WTC11 (cell line): ENCODE measurements around the gene ZNF771. TPM values are rescaled to one million over a fixed set of nuclear protein-coding genes. Genes with fewer than 3 reads are reported as not detected.
"Not testable (repeated sequence)": the region's sequence is repeated elsewhere in the genome, so short reads cannot be mapped to it uniquely, and the experiment has no call there.

Experiments used
- ATAC-seq: fragments of 200-7000 bp; cut with Tn5 transposase; 2 replicates; pipeline ENCODE4 v1.10.0; 2021; ENCODE audit warnings: mild to moderate bottlenecking, moderate library complexity
- CTCF ChIA-PET: fragments of 300-600 bp; sonication (Branson Sonifier 250); formaldehyde crosslinking; loops from one replicate; lab custom pipeline; 2021; ENCODE audit warnings: antibody characterized with exemption; lab: Charles Lee
- POLR2A ChIA-PET: fragments of 350-600 bp; sonication (Branson Sonifier 250); formaldehyde crosslinking; loops from one replicate; lab custom pipeline; 2021; ENCODE audit warnings: antibody characterized with exemption; lab: Charles Lee
- DNase-seq: peaks from one replicate; pipeline ENCODE4 v3.0.0; 2021; ENCODE audit warnings: low spot score
- H3K27ac Mint-ChIP-seq: 2 replicates; pipeline ENCODE4 v1.8.0; 2021; ENCODE audit warnings: mixed read lengths
- H3K27me3 Mint-ChIP-seq: 2 replicates; pipeline ENCODE4 v1.8.0; 2021; ENCODE audit warnings: low read depth, mild to moderate bottlenecking, moderate library complexity, mixed read lengths
- H3K36me3 Mint-ChIP-seq: 2 replicates; pipeline ENCODE4 v1.8.0; 2021; ENCODE audit warnings: mixed read lengths
- H3K4me1 Mint-ChIP-seq: 2 replicates; pipeline ENCODE4 v1.8.0; 2022; ENCODE audit warnings: mixed read lengths
- H3K4me3 Mint-ChIP-seq: 2 replicates; pipeline ENCODE4 v1.8.0; 2021; ENCODE audit warnings: mild to moderate bottlenecking, moderate library complexity, mixed read lengths
- H3K9me3 Mint-ChIP-seq: 2 replicates; pipeline ENCODE4 v1.8.0; 2021; ENCODE audit warnings: mixed read lengths
- CREB1 ChIP-seq: sonication (generic); formaldehyde crosslinking; IDR thresholded peaks from 2 replicates; pipeline ENCODE4 v1.8.0; 2023; ENCODE audit warnings: mild to moderate bottlenecking, missing genetic modification reagents
- ESRRA ChIP-seq: sonication (generic); formaldehyde crosslinking; IDR thresholded peaks from 2 replicates; pipeline ENCODE4 v1.8.1; 2022; ENCODE audit warnings: mild to moderate bottlenecking, missing genetic modification reagents, borderline replicate concordance
- FOXK1 ChIP-seq: sonication (generic); formaldehyde crosslinking; IDR thresholded peaks from 2 replicates; pipeline ENCODE4 v1.8.0; 2022; ENCODE audit warnings: mild to moderate bottlenecking, moderate library complexity, missing genetic modification reagents
- MYBL2 ChIP-seq: sonication (generic); formaldehyde crosslinking; IDR thresholded peaks from 2 replicates; pipeline ENCODE4 v1.8.1; 2023; ENCODE audit warnings: mild to moderate bottlenecking, moderate library complexity, missing genetic modification reagents
- NR1H2 ChIP-seq: sonication (generic); formaldehyde crosslinking; IDR thresholded peaks from 2 replicates; pipeline ENCODE4 v1.9.0; 2021; ENCODE audit warnings: mild to moderate bottlenecking, moderate library complexity, missing genetic modification reagents
- SMAD4 ChIP-seq: sonication (generic); formaldehyde crosslinking; IDR thresholded peaks from 2 replicates; pipeline ENCODE4 v1.8.0; 2022; ENCODE audit warnings: mild to moderate bottlenecking, missing genetic modification reagents
- ZBTB21 ChIP-seq: sonication (generic); formaldehyde crosslinking; IDR thresholded peaks from 2 replicates; pipeline ENCODE4 v1.8.1; 2023; ENCODE audit warnings: mild to moderate bottlenecking, missing genetic modification reagents, borderline replicate concordance
- ZNF423 ChIP-seq: fragments of 250-450 bp; sonication (Bioruptor Pico); IDR thresholded peaks from 2 replicates; pipeline ENCODE4 v2.1.2; 2022; ENCODE audit warnings: mild to moderate bottlenecking, moderate library complexity
- total RNA-seq: library from RNA; stranded (reverse); gene quantifications from 3 replicates; pipeline ENCODE4 v1.2.3, GENCODE V29; 2021
- TF ChIP-seq, protein P1 (sequence below): fragments of 250-450 bp; sonication (Bioruptor Pico); IDR thresholded peaks from 2 replicates; pipeline ENCODE4 v1.9.0; 2021; ENCODE audit warnings: mild to moderate bottlenecking, borderline replicate concordance
- TF ChIP-seq, protein P2 (sequence below): sonication (generic); formaldehyde crosslinking; IDR thresholded peaks from 2 replicates; pipeline ENCODE4 v1.8.0; 2022; ENCODE audit warnings: mild to moderate bottlenecking, missing genetic modification reagents
- TF ChIP-seq, protein P3 (sequence below): sonication (generic); formaldehyde crosslinking; IDR thresholded peaks from 2 replicates; pipeline ENCODE4 v1.8.1; 2022; ENCODE audit warnings: low read depth, missing genetic modification reagents, borderline replicate concordance
- TF ChIP-seq, protein P4 (sequence below): sonication (generic); formaldehyde crosslinking; IDR thresholded peaks from 2 replicates; pipeline ENCODE4 v1.8.0; 2022; ENCODE audit warnings: mild to moderate bottlenecking, missing genetic modification reagents

ZNF771 gene
- total RNA-seq, 1 experiment from 2014 or later, result 10.0 TPM

DNA sequence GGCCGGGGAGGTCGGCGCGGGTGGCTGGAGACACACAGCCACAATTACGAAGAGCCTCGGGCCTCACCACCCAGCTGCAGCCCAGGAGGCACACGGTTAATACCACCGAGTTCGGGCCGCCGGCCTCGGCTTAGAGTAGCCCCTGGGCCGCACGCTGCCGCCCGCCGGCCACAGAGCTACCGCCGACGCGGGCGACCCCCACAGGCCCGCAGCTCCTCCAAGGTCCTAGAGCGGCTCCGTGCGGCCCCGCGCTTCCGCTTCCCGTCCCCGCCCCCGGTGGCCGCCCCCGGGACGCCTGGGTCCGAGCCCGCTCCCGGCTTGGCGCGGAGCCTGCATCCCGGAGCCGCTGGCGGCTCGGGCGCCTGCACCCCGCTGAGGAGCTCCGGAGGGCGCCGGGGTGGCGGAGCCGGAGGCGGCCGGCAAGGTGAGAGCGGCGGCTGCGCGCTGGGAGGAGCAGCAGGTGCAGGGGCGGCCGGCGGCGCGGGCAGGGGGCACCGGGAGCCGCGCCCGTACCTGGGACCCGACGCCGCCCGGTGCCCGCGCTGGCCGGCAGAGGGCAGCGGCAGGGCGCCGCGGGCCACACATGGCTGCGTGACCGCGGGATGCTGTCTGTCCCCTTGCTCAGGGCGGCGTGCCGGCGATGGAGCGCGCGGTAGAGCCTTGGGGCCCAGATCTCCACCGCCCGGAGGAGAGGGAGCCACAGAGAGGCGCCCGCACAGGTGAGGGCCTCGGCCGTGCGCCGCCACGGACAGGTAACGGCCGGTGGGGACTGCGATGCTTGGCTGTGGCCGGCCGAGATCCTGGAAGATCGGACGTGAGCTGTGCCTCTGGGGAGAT, 12.0 kb upstream of the ZNF771 start, which contains the start of gene ZNF48 (continued):
- TF ChIP-seq SMAD4 (CRISPR knock-in tag) (peak; percentile 76), ZNF423 (CRISPR knock-in tag) (0 out of 2 replicates have a peak, but pooled peaks have one; percentile 6), ZBTB21 (CRISPR knock-in tag) (no peak; the same call in 1 of the 2 replicates), FOXK1 (CRISPR knock-in tag) (peak; percentile 14), NR1H2 (CRISPR knock-in tag) (no peak), CREB1 (CRISPR knock-in tag) (no peak), MYBL2 (peak; percentile 39; the same call in 1 of the 2 replicates), ESRRA (CRISPR knock-in tag) (0 out of 2 replicates have a peak, but pooled peaks have one; percentile 40)
- TF ChIP-seq, protein P1, sequence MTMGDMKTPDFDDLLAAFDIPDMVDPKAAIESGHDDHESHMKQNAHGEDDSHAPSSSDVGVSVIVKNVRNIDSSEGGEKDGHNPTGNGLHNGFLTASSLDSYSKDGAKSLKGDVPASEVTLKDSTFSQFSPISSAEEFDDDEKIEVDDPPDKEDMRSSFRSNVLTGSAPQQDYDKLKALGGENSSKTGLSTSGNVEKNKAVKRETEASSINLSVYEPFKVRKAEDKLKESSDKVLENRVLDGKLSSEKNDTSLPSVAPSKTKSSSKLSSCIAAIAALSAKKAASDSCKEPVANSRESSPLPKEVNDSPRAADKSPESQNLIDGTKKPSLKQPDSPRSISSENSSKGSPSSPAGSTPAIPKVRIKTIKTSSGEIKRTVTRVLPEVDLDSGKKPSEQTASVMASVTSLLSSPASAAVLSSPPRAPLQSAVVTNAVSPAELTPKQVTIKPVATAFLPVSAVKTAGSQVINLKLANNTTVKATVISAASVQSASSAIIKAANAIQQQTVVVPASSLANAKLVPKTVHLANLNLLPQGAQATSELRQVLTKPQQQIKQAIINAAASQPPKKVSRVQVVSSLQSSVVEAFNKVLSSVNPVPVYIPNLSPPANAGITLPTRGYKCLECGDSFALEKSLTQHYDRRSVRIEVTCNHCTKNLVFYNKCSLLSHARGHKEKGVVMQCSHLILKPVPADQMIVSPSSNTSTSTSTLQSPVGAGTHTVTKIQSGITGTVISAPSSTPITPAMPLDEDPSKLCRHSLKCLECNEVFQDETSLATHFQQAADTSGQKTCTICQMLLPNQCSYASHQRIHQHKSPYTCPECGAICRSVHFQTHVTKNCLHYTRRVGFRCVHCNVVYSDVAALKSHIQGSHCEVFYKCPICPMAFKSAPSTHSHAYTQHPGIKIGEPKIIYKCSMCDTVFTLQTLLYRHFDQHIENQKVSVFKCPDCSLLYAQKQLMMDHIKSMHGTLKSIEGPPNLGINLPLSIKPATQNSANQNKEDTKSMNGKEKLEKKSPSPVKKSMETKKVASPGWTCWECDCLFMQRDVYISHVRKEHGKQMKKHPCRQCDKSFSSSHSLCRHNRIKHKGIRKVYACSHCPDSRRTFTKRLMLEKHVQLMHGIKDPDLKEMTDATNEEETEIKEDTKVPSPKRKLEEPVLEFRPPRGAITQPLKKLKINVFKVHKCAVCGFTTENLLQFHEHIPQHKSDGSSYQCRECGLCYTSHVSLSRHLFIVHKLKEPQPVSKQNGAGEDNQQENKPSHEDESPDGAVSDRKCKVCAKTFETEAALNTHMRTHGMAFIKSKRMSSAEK, result no peak

DNA sequence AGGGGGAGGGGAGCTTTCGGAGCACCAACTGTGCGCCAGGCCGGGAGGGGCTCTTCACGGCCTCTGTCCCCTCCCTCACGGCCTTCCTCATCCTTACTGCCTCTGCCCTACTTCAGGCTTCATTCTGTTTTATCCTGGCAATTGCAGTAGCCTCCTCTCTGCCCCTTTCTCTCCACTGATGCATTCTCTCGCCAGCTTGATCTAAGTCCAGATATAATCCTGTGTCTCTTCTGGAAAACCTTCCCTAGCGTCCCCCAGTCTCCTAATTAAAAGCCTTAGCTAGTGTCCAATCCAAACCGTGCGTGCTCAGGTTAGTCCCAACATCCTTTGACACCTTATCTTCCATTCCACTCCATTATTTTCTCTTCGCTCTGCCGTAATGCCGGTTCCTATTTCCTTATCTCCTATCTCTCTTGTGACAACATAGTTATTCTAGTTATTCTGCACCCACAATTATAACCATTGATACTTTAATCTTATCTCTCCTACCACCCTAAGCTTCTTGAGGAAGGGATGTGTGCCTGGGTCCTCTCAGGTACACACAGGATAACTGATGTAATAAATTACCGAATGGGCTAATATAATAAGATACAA, 11.3 kb upstream of the ZNF771 start:
- no peak for TF ChIP-seq CREB1 (CRISPR knock-in tag)
- TF ChIP-seq, protein P2, sequence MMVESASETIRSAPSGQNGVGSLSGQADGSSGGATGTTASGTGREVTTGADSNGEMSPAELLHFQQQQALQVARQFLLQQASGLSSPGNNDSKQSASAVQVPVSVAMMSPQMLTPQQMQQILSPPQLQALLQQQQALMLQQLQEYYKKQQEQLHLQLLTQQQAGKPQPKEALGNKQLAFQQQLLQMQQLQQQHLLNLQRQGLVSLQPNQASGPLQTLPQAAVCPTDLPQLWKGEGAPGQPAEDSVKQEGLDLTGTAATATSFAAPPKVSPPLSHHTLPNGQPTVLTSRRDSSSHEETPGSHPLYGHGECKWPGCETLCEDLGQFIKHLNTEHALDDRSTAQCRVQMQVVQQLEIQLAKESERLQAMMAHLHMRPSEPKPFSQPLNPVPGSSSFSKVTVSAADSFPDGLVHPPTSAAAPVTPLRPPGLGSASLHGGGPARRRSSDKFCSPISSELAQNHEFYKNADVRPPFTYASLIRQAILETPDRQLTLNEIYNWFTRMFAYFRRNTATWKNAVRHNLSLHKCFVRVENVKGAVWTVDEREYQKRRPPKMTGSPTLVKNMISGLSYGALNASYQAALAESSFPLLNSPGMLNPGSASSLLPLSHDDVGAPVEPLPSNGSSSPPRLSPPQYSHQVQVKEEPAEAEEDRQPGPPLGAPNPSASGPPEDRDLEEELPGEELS (CRISPR knock-in tag), result no peak
- TF ChIP-seq, protein P3, sequence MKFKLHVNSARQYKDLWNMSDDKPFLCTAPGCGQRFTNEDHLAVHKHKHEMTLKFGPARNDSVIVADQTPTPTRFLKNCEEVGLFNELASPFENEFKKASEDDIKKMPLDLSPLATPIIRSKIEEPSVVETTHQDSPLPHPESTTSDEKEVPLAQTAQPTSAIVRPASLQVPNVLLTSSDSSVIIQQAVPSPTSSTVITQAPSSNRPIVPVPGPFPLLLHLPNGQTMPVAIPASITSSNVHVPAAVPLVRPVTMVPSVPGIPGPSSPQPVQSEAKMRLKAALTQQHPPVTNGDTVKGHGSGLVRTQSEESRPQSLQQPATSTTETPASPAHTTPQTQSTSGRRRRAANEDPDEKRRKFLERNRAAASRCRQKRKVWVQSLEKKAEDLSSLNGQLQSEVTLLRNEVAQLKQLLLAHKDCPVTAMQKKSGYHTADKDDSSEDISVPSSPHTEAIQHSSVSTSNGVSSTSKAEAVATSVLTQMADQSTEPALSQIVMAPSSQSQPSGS, result no peak
- TF ChIP-seq, protein P4, sequence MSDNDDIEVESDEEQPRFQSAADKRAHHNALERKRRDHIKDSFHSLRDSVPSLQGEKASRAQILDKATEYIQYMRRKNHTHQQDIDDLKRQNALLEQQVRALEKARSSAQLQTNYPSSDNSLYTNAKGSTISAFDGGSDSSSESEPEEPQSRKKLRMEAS (CRISPR knock-in tag), result 0 out of 2 replicates have a peak, but pooled peaks have one; percentile 11
- H3K27me3 Mint-ChIP-seq, result peaks cover under 1% of the 10 kb centered on the region; the same call in 1 of the 2 replicates
- H3K9me3 Mint-ChIP-seq, result no peaks in the 10 kb centered on the region
- ATAC-seq (no peak), DNase-seq (no peak)
- H3K36me3 Mint-ChIP-seq, result peaks cover 5% of the 10 kb centered on the region
- CTCF ChIA-PET, result interaction anchor here (0.5 to 9.3 kb wide), 9 partner anchors 12 to 284 kb away, joined by 3 to 97 read pairs (median 5); partner anchors contain the start of genes CD2BP2, DCTPP1, GDPD3 and SEPTIN1
- peak overlapping the region; percentile 97 for H3K4me3 Mint-ChIP-seq
- H3K4me1 Mint-ChIP-seq, result peaks cover 39% of the 10 kb centered on the region
- peak overlapping the region; percentile 87 for H3K27ac Mint-ChIP-seq
- POLR2A ChIA-PET, result interaction anchor here (1.0 to 2.0 kb wide), 9 partner anchors 8 to 41 kb away, joined by 3 to 26 read pairs (median 6); partner anchors contain the start of genes CD2BP2, MYL11 and ZNF771

DNA sequence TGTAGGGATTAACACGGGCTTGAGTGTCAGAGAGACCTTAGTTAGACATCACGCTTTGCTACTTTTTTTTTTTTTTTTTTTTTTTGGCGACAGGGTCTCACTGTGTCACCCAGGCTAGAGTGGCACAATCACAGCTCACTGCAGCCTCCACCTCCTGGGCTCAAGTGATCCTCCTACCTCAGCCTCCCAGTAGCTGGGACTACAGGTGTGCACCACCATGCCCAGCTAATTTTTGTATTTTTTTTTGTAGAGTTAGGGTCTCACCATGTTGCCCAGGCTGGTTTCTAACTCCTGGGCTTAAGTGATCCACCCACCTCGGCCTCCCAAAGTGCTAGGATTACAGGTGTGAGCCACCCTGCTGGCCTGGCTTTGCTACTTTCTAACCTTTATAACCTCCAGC, 10.8 kb upstream of the ZNF771 start:
- not testable (repeated sequence) for H3K36me3 Mint-ChIP-seq, H3K27me3 Mint-ChIP-seq, H3K9me3 Mint-ChIP-seq, ATAC-seq, DNase-seq
- CTCF ChIA-PET, result interaction anchor here (0.7 to 9.3 kb wide), 7 partner anchors 11 to 284 kb away, joined by 3 to 97 read pairs (median 5); partner anchors contain the start of genes CD2BP2, DCTPP1, GDPD3 and SEPTIN1
- Mint-ChIP-seq H3K4me3 (peak overlapping the region; percentile 97), H3K27ac (peak overlapping the region; percentile 70), H3K4me1 (peaks cover 41% of the 10 kb centered on the region)
- POLR2A ChIA-PET, result interaction anchor here (1.0 to 2.0 kb wide), 3 partner anchors 11 to 21 kb away, joined by 3 to 26 read pairs (median 9); partner anchors contain the start of gene ZNF771
